ENCODE measurements around the gene EEF1AKMT1. TPM values are rescaled to one million over a fixed set of nuclear protein-coding genes. Genes with fewer than 3 reads are reported as not detected.

EEF1AKMT1 gene
- 10 to 100 TPM in 1 of 3 donors, 1 to 10 TPM in 2; 4.9 to 11.6 (median 5.1) TPM for total RNA-seq
- long read RNA-seq, donor 1, partial matches to known transcripts = 1 of 7 reads
- long read RNA-seq, donor 1, other reads (novel, unspliced or antisense) = 2 of 7 reads
- long read RNA-seq, donor 2, partial matches to known transcripts = 1 of 3 reads
- long read RNA-seq, donor 2, other reads (novel, unspliced or antisense) = 1 of 3 reads

- ATAC-seq = peak; percentile 99
- Histone ChIP-seq H3K9me3 (no peaks in the 10 kb centered on the region), H3K36me3 (ENCODE audit: low read depth) (no peaks in the 10 kb centered on the region), H3K4me1 (ENCODE audit: low read depth) (no peaks in the 10 kb centered on the region), H3K4me3 (peak within 1 kb of the TSS; percentile 38)
- peak; percentile 94 to 97 (median 95) for DNase-seq
- intact Hi-C loops (cut with DNase I, micrococcal nuclease) = no loop called here
- TF ChIP-seq, protein P1, sequence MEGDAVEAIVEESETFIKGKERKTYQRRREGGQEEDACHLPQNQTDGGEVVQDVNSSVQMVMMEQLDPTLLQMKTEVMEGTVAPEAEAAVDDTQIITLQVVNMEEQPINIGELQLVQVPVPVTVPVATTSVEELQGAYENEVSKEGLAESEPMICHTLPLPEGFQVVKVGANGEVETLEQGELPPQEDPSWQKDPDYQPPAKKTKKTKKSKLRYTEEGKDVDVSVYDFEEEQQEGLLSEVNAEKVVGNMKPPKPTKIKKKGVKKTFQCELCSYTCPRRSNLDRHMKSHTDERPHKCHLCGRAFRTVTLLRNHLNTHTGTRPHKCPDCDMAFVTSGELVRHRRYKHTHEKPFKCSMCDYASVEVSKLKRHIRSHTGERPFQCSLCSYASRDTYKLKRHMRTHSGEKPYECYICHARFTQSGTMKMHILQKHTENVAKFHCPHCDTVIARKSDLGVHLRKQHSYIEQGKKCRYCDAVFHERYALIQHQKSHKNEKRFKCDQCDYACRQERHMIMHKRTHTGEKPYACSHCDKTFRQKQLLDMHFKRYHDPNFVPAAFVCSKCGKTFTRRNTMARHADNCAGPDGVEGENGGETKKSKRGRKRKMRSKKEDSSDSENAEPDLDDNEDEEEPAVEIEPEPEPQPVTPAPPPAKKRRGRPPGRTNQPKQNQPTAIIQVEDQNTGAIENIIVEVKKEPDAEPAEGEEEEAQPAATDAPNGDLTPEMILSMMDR (IDR thresholded peaks at IDR 0.05) = no peak
Observed at GRCh38 chr13:20773194-20774080, at the start of gene EEF1AKMT1. Gene EEF1AKMT1, minus strand, starts transcription at chr13:20773961. Its CDS starts 16,363 bp downstream, at chr13:20757598.

GRCh38 chr13:20823071-20823470, 49.3 kb upstream of the EEF1AKMT1 start:
- no peaks in the 10 kb centered on the region for H3K36me3 ChIP-seq (ENCODE audit: low read depth)
- intact Hi-C loops (cut with DNase I, micrococcal nuclease) = no loop called here
- DNase-seq = no peak
- no peaks in the 10 kb centered on the region for H3K9me3 ChIP-seq
- no peak for ATAC-seq
- no peaks in the 10 kb centered on the region for H3K4me1 ChIP-seq (ENCODE audit: low read depth)
- TF ChIP-seq, protein P1 (IDR thresholded peaks at IDR 0.05) = no peak
- no peak overlapping the region for H3K4me3 ChIP-seq

DNA sequence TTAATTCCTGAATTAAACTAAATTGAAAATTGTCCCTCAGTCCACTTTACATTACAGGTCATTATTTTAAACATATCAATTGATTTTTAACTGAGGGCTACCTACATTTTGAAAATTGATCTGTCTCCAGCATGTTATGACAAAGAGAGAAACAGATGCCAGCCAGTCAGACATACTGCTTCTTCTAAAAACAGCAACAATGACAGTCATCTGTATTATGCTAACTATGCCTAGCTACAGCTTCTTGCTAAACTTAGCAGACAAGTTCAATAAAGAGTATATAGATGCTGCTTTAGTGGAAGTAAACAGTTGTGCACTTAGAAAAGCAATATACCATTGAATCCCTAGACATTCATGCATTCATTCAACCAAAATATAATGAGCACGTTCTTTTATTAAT, 48.6 kb upstream of the EEF1AKMT1 start:
- DNase-seq (no peak), ATAC-seq (no peak)
- no peaks in the 10 kb centered on the region for H3K9me3 ChIP-seq
- H3K36me3 ChIP-seq (ENCODE audit: low read depth) = no peaks in the 10 kb centered on the region
- no peak overlapping the region for H3K4me3 ChIP-seq
- intact Hi-C loops (cut with DNase I, micrococcal nuclease) = no loop called here
- no peaks in the 10 kb centered on the region for H3K4me1 ChIP-seq (ENCODE audit: low read depth)
- TF ChIP-seq, protein P1 (IDR thresholded peaks at IDR 0.05) = no peak

- intact Hi-C loops (cut with DNase I, micrococcal nuclease) = no loop called here
Observed at GRCh38 chr13:20819715-20820114, 46.0 kb upstream of the EEF1AKMT1 start.

GRCh38 chr13:20815464-20815863, 41.7 kb upstream of the EEF1AKMT1 start:
- no peaks in the 10 kb centered on the region for H3K9me3 ChIP-seq
- TF ChIP-seq, protein P1 (IDR thresholded peaks at IDR 0.05) = no peak
- no peaks in the 10 kb centered on the region for H3K4me1 ChIP-seq (ENCODE audit: low read depth)
- no peak for ATAC-seq
- intact Hi-C loops (cut with DNase I, micrococcal nuclease) = no loop called here
- H3K36me3 ChIP-seq (ENCODE audit: low read depth) = no peaks in the 10 kb centered on the region
- no peak overlapping the region for H3K4me3 ChIP-seq
- no peak for DNase-seq

More at GRCh38 chr13:20819715-20820114, 46.0 kb upstream of the EEF1AKMT1 start:
- ATAC-seq (no peak), DNase-seq (no peak)
- Histone ChIP-seq H3K4me1 (ENCODE audit: low read depth) (no peaks in the 10 kb centered on the region), H3K4me3 (no peak overlapping the region), H3K36me3 (ENCODE audit: low read depth) (no peaks in the 10 kb centered on the region), H3K9me3 (no peaks in the 10 kb centered on the region)
- TF ChIP-seq, protein P1 (IDR thresholded peaks at IDR 0.05) = no peak
